WTC11 (cell line): ENCODE results near the gene SLC6A1. TPM values are rescaled to one million over a fixed set of nuclear protein-coding genes. Genes with fewer than 3 reads are reported as not detected.

Source experiments
- ATAC-seq: fragments of 200-7000 bp; cut with Tn5 transposase; 2 replicates; pipeline ENCODE4 v1.10.0; 2021; ENCODE audit warnings: mild to moderate bottlenecking, moderate library complexity
- CTCF ChIA-PET: fragments of 300-600 bp; sonication (Branson Sonifier 250); formaldehyde crosslinking; loops from one replicate; lab custom pipeline; 2021; ENCODE audit warnings: antibody characterized with exemption; lab: Charles Lee
- POLR2A ChIA-PET: fragments of 350-600 bp; sonication (Branson Sonifier 250); formaldehyde crosslinking; loops from one replicate; lab custom pipeline; 2021; ENCODE audit warnings: antibody characterized with exemption; lab: Charles Lee
- DNase-seq: peaks from one replicate; pipeline ENCODE4 v3.0.0; 2021; ENCODE audit warnings: low spot score
- H3K27ac Mint-ChIP-seq: 2 replicates; pipeline ENCODE4 v1.8.0; 2021; ENCODE audit warnings: mixed read lengths
- H3K27me3 Mint-ChIP-seq: 2 replicates; pipeline ENCODE4 v1.8.0; 2021; ENCODE audit warnings: low read depth, mild to moderate bottlenecking, moderate library complexity, mixed read lengths
- H3K36me3 Mint-ChIP-seq: 2 replicates; pipeline ENCODE4 v1.8.0; 2021; ENCODE audit warnings: mixed read lengths
- H3K4me1 Mint-ChIP-seq: 2 replicates; pipeline ENCODE4 v1.8.0; 2022; ENCODE audit warnings: mixed read lengths
- H3K4me3 Mint-ChIP-seq: 2 replicates; pipeline ENCODE4 v1.8.0; 2021; ENCODE audit warnings: mild to moderate bottlenecking, moderate library complexity, mixed read lengths
- H3K9me3 Mint-ChIP-seq: 2 replicates; pipeline ENCODE4 v1.8.0; 2021; ENCODE audit warnings: mixed read lengths
- CBFB ChIP-seq: sonication (generic); formaldehyde crosslinking; IDR thresholded peaks from 2 replicates; pipeline ENCODE4 v1.8.1; 2022; ENCODE audit warnings: mild to moderate bottlenecking, low read depth, missing genetic modification reagents
- CREB1 ChIP-seq: sonication (generic); formaldehyde crosslinking; IDR thresholded peaks from 2 replicates; pipeline ENCODE4 v1.8.0; 2023; ENCODE audit warnings: mild to moderate bottlenecking, missing genetic modification reagents
- ESRRA ChIP-seq: sonication (generic); formaldehyde crosslinking; IDR thresholded peaks from 2 replicates; pipeline ENCODE4 v1.8.1; 2022; ENCODE audit warnings: mild to moderate bottlenecking, missing genetic modification reagents, borderline replicate concordance
- FOXK1 ChIP-seq: sonication (generic); formaldehyde crosslinking; IDR thresholded peaks from 2 replicates; pipeline ENCODE4 v1.8.0; 2022; ENCODE audit warnings: mild to moderate bottlenecking, moderate library complexity, missing genetic modification reagents
- FOXP1 ChIP-seq: sonication (generic); formaldehyde crosslinking; IDR thresholded peaks from 2 replicates; pipeline ENCODE4 v1.8.0; 2022; ENCODE audit warnings: missing genetic modification reagents, mild to moderate bottlenecking, moderate library complexity, borderline replicate concordance
- HMGA2 ChIP-seq: fragments of 250-450 bp; sonication (Bioruptor Pico); IDR thresholded peaks from 2 replicates; pipeline ENCODE4 v1.4.0; 2021; ENCODE audit warnings: mild to moderate bottlenecking, moderate library complexity
- JAZF1 ChIP-seq: fragments of 250-450 bp; sonication (Bioruptor Pico); IDR thresholded peaks from 2 replicates; pipeline ENCODE4 v1.9.0; 2021; ENCODE audit warnings: moderate library complexity, mild to moderate bottlenecking, inconsistent platforms
- JUN ChIP-seq: sonication (generic); formaldehyde crosslinking; IDR thresholded peaks from 2 replicates; pipeline ENCODE4 v1.8.0; 2023; ENCODE audit warnings: mild to moderate bottlenecking, missing genetic modification reagents
- OVOL2 ChIP-seq: fragments of 250-450 bp; sonication (Bioruptor Pico); IDR thresholded peaks from 2 replicates; pipeline ENCODE4 v1.9.0; 2021; ENCODE audit warnings: mild to moderate bottlenecking, borderline replicate concordance
- PRRX2 ChIP-seq: fragments of 250-450 bp; sonication (Bioruptor Pico); IDR thresholded peaks from 2 replicates; pipeline ENCODE4 v1.8.0; 2021; ENCODE audit warnings: mild to moderate bottlenecking
- SMAD4 ChIP-seq: sonication (generic); formaldehyde crosslinking; IDR thresholded peaks from 2 replicates; pipeline ENCODE4 v1.8.0; 2022; ENCODE audit warnings: mild to moderate bottlenecking, missing genetic modification reagents
- SP1 ChIP-seq: sonication (generic); formaldehyde crosslinking; conservative IDR thresholded peaks from 2 replicates; pipeline ENCODE4 v1.8.1; 2022; ENCODE audit warnings: missing genetic modification reagents
- TEAD1 ChIP-seq: sonication (generic); formaldehyde crosslinking; IDR thresholded peaks from 2 replicates; pipeline ENCODE4 v1.8.0; 2022; ENCODE audit warnings: mild to moderate bottlenecking, missing genetic modification reagents
- ZNF219 ChIP-seq: sonication (generic); formaldehyde crosslinking; IDR thresholded peaks from 2 replicates; pipeline ENCODE4 v1.8.0; 2023; ENCODE audit warnings: missing genetic modification reagents, mild to moderate bottlenecking, borderline replicate concordance
- ZNF263 ChIP-seq: sonication (generic); formaldehyde crosslinking; IDR thresholded peaks from 2 replicates; pipeline ENCODE4 v1.8.1; 2022; ENCODE audit warnings: low read depth, mild to moderate bottlenecking, moderate library complexity, missing genetic modification reagents
- ZNF317 ChIP-seq: sonication (generic); formaldehyde crosslinking; IDR thresholded peaks from 2 replicates; pipeline ENCODE4 v1.8.1; 2023; ENCODE audit warnings: low read depth, mild to moderate bottlenecking, moderate library complexity, missing genetic modification reagents, borderline replicate concordance
- ZNF416 ChIP-seq: fragments of 250-450 bp; sonication (Bioruptor Pico); IDR thresholded peaks from 2 replicates; pipeline ENCODE4 v1.9.0; 2021; ENCODE audit warnings: mild to moderate bottlenecking, inconsistent platforms
- total RNA-seq: library from RNA; stranded (reverse); gene quantifications from 3 replicates; pipeline ENCODE4 v1.2.3, GENCODE V29; 2021
- TF ChIP-seq, protein P1 (sequence below): sonication (generic); formaldehyde crosslinking; conservative IDR thresholded peaks from 2 replicates; pipeline ENCODE4 v1.8.1; 2023; ENCODE audit warnings: mild to moderate bottlenecking, low read depth, missing genetic modification reagents, moderate library complexity
- TF ChIP-seq, protein P2 (sequence below): sonication (generic); formaldehyde crosslinking; IDR thresholded peaks from 2 replicates; pipeline ENCODE4 v1.8.1; 2022; ENCODE audit warnings: low read depth, mild to moderate bottlenecking, moderate library complexity, missing genetic modification reagents, borderline replicate concordance
- TF ChIP-seq, protein P3 (sequence below): sonication (generic); formaldehyde crosslinking; conservative IDR thresholded peaks from 2 replicates; pipeline ENCODE4 v1.8.1; 2022; ENCODE audit warnings: mild to moderate bottlenecking, missing genetic modification reagents
- TF ChIP-seq, protein P4 (sequence below): sonication (generic); formaldehyde crosslinking; IDR thresholded peaks from 2 replicates; pipeline ENCODE4 v1.8.1; 2022; ENCODE audit warnings: mild to moderate bottlenecking, missing genetic modification reagents, moderate library complexity, borderline replicate concordance
- TF ChIP-seq, protein P5 (sequence below): sonication (generic); formaldehyde crosslinking; IDR thresholded peaks from 2 replicates; pipeline ENCODE4 v1.8.1; 2022; ENCODE audit warnings: low read depth, missing genetic modification reagents, borderline replicate concordance
- TF ChIP-seq, protein P6 (sequence below): sonication (generic); formaldehyde crosslinking; IDR thresholded peaks from 2 replicates; pipeline ENCODE4 v1.8.0; 2023; ENCODE audit warnings: missing genetic modification reagents
- TF ChIP-seq, protein P7 (sequence below): sonication (generic); formaldehyde crosslinking; IDR thresholded peaks from 2 replicates; pipeline ENCODE4 v1.8.1; 2022; ENCODE audit warnings: mild to moderate bottlenecking, moderate library complexity, missing genetic modification reagents
- TF ChIP-seq, protein P8 (sequence below): fragments of 250-450 bp; sonication (Bioruptor Pico); IDR thresholded peaks from 2 replicates; pipeline ENCODE4 v1.9.0; 2021; ENCODE audit warnings: moderate library complexity, mild to moderate bottlenecking, inconsistent platforms, borderline replicate concordance
- TF ChIP-seq, protein P9 (sequence below): sonication (generic); formaldehyde crosslinking; IDR thresholded peaks from 2 replicates; pipeline ENCODE4 v1.8.1; 2022; ENCODE audit warnings: missing genetic modification reagents, borderline replicate concordance

The SLC6A1 gene
- total RNA-seq, 1 experiment from 2014 or later, result 0.72 TPM

DNA sequence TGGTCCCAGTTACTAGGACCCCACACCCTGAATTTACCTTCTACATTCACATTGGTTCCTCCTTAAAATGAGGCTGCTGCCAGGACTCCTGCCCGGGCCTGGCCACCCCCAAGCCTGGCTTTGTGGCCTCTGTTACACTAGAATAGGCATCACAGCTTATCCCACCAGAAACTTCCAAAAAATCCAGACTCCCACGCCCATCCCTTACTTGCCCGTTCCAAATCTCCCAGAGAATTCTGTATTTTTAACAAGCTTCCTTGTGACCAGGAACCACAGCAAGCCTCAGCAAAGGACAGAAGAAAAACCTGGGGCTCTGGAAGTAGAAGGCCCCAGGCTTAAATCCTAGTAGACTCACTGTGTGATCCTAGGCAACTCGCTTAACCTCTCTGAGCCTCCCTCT lies 36.0 kb upstream of the SLC6A1 start (continued):
- TF ChIP-seq, protein P1, sequence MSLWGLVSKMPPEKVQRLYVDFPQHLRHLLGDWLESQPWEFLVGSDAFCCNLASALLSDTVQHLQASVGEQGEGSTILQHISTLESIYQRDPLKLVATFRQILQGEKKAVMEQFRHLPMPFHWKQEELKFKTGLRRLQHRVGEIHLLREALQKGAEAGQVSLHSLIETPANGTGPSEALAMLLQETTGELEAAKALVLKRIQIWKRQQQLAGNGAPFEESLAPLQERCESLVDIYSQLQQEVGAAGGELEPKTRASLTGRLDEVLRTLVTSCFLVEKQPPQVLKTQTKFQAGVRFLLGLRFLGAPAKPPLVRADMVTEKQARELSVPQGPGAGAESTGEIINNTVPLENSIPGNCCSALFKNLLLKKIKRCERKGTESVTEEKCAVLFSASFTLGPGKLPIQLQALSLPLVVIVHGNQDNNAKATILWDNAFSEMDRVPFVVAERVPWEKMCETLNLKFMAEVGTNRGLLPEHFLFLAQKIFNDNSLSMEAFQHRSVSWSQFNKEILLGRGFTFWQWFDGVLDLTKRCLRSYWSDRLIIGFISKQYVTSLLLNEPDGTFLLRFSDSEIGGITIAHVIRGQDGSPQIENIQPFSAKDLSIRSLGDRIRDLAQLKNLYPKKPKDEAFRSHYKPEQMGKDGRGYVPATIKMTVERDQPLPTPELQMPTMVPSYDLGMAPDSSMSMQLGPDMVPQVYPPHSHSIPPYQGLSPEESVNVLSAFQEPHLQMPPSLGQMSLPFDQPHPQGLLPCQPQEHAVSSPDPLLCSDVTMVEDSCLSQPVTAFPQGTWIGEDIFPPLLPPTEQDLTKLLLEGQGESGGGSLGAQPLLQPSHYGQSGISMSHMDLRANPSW (CRISPR knock-in tag), result no peak
- TF ChIP-seq TEAD1 (CRISPR knock-in tag) (no peak), FOXP1 (CRISPR knock-in tag) (no peak), ZNF416 (CRISPR knock-in tag) (no peak)
- TF ChIP-seq, protein P2, sequence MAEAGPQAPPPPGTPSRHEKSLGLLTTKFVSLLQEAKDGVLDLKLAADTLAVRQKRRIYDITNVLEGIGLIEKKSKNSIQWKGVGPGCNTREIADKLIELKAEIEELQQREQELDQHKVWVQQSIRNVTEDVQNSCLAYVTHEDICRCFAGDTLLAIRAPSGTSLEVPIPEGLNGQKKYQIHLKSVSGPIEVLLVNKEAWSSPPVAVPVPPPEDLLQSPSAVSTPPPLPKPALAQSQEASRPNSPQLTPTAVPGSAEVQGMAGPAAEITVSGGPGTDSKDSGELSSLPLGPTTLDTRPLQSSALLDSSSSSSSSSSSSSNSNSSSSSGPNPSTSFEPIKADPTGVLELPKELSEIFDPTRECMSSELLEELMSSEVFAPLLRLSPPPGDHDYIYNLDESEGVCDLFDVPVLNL (CRISPR knock-in tag), result no peak
- TF ChIP-seq, protein P3, sequence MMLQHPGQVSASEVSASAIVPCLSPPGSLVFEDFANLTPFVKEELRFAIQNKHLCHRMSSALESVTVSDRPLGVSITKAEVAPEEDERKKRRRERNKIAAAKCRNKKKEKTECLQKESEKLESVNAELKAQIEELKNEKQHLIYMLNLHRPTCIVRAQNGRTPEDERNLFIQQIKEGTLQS, result no peak
- TF ChIP-seq, protein P4, sequence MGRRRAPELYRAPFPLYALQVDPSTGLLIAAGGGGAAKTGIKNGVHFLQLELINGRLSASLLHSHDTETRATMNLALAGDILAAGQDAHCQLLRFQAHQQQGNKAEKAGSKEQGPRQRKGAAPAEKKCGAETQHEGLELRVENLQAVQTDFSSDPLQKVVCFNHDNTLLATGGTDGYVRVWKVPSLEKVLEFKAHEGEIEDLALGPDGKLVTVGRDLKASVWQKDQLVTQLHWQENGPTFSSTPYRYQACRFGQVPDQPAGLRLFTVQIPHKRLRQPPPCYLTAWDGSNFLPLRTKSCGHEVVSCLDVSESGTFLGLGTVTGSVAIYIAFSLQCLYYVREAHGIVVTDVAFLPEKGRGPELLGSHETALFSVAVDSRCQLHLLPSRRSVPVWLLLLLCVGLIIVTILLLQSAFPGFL, result no peak

DNA sequence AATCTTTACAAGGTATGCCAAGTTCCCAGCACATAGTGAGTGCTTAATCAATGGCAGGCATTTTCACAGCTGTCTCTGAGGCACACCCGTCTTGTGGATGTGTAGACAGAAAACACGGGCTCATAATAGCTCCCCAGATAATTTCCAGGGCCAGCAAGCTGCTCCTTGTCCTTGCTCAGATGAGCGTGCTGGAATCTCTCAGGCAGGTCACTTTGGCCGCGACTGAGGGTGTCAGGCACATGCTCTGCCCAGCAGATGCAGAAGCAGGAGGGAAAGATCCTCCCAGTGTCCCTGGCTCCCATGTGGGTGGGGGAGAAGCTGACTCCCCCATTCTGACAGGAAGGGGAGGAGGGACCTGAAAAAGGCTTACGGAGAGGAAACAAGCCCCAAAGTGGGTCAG lies 35.6 kb upstream of the SLC6A1 start:
- Mint-ChIP-seq H3K27ac (no peak overlapping the region), H3K4me1 (no peaks in the 10 kb centered on the region), H3K4me3 (no peak overlapping the region), H3K36me3 (no peaks in the 10 kb centered on the region), H3K9me3 (no peaks in the 10 kb centered on the region), H3K27me3 (no peaks in the 10 kb centered on the region)
- DNase-seq, result no peak
- ATAC-seq, result no peak
- TF ChIP-seq ZNF263 (CRISPR knock-in tag) (no peak), CBFB (CRISPR knock-in tag) (no peak), SP1 (CRISPR knock-in tag) (no peak), ZNF219 (CRISPR knock-in tag) (no peak), CREB1 (CRISPR knock-in tag) (no peak), SMAD4 (CRISPR knock-in tag) (no peak), OVOL2 (CRISPR knock-in tag) (no peak), JUN (no peak), HMGA2 (no peak), PRRX2 (CRISPR knock-in tag) (no peak), FOXK1 (no peak), ESRRA (CRISPR knock-in tag) (no peak), JAZF1 (CRISPR knock-in tag) (no peak), ZNF317 (CRISPR knock-in tag) (no peak)
- TF ChIP-seq, protein P5, sequence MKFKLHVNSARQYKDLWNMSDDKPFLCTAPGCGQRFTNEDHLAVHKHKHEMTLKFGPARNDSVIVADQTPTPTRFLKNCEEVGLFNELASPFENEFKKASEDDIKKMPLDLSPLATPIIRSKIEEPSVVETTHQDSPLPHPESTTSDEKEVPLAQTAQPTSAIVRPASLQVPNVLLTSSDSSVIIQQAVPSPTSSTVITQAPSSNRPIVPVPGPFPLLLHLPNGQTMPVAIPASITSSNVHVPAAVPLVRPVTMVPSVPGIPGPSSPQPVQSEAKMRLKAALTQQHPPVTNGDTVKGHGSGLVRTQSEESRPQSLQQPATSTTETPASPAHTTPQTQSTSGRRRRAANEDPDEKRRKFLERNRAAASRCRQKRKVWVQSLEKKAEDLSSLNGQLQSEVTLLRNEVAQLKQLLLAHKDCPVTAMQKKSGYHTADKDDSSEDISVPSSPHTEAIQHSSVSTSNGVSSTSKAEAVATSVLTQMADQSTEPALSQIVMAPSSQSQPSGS (CRISPR knock-in tag), result no peak
- TF ChIP-seq, protein P6, sequence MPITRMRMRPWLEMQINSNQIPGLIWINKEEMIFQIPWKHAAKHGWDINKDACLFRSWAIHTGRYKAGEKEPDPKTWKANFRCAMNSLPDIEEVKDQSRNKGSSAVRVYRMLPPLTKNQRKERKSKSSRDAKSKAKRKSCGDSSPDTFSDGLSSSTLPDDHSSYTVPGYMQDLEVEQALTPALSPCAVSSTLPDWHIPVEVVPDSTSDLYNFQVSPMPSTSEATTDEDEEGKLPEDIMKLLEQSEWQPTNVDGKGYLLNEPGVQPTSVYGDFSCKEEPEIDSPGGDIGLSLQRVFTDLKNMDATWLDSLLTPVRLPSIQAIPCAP (CRISPR knock-in tag), result no peak
- TF ChIP-seq, protein P7, sequence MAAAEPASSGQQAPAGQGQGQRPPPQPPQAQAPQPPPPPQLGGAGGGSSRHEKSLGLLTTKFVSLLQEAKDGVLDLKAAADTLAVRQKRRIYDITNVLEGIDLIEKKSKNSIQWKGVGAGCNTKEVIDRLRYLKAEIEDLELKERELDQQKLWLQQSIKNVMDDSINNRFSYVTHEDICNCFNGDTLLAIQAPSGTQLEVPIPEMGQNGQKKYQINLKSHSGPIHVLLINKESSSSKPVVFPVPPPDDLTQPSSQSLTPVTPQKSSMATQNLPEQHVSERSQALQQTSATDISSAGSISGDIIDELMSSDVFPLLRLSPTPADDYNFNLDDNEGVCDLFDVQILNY (CRISPR knock-in tag), result no peak
- TF ChIP-seq, protein P8, sequence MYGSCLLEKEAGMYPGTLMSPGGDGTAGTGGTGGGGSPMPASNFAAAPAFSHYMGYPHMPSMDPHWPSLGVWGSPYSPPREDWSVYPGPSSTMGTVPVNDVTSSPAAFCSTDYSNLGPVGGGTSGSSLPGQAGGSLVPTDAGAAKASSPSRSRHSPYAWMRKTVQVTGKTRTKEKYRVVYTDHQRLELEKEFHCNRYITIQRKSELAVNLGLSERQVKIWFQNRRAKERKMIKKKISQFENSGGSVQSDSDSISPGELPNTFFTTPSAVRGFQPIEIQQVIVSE (CRISPR knock-in tag), result no peak
- TF ChIP-seq, protein P9, sequence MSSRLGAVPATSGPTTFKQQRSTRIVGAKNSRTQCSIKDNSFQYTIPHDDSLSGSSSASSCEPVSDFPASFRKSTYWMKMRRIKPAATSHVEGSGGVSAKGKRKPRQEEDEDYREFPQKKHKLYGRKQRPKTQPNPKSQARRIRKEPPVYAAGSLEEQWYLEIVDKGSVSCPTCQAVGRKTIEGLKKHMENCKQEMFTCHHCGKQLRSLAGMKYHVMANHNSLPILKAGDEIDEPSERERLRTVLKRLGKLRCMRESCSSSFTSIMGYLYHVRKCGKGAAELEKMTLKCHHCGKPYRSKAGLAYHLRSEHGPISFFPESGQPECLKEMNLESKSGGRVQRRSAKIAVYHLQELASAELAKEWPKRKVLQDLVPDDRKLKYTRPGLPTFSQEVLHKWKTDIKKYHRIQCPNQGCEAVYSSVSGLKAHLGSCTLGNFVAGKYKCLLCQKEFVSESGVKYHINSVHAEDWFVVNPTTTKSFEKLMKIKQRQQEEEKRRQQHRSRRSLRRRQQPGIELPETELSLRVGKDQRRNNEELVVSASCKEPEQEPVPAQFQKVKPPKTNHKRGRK (CRISPR knock-in tag), result no peak
- ChIA-PET POLR2A (no interaction called here), CTCF (interaction anchor here (2.2 kb wide), 1 partner anchor 15 kb away, joined by 9 read pairs; no protein-coding TSS in a partner anchor)
